A673 (cell line): ENCODE measurements around the gene OR2F2. TPM values are rescaled to one million over a fixed set of nuclear protein-coding genes. Genes with fewer than 3 reads are reported as not detected.

Experiments
- BruUV-seq: library from RNA; stranded (reverse); fragments of 400-500 nt; replicated peaks from 2 replicates; lab custom pipeline; 2021; lab: Mats Ljungman, UMichigan
- CTCF ChIA-PET: fragments of 300-600 bp; sonication (Branson Sonifier 250); formaldehyde crosslinking; loops from one replicate; lab custom pipeline; 2022; ENCODE audit warnings: antibody characterized with exemption; lab: Charles Lee
- POLR2A ChIA-PET: fragments of 300-600 bp; sonication (Branson Sonifier 250); formaldehyde crosslinking; loops from one replicate; lab custom pipeline; 2022; ENCODE audit warnings: antibody characterized with exemption; ENCODE audit not compliant: low non-redundant PET; lab: Charles Lee
- DNase-seq: peaks from one replicate; pipeline ENCODE4 v3.0.0-alpha.2; 2015; ENCODE audit warnings: low spot score
- H3K27ac ChIP-seq: fragments of 200-600 bp; sonication (generic); 2 replicates; pipeline ENCODE4 v1.5.1; 2016; ENCODE audit warnings: mixed run types, low read depth, mild to moderate bottlenecking, mixed read lengths, antibody characterized with exemption, low read length; ENCODE audit not compliant: poor library complexity, severe bottlenecking
- H3K27me3 ChIP-seq: fragments of 200-600 bp; sonication (generic); replicated peaks from 2 replicates; pipeline ENCODE4 v1.6.1; 2017; ENCODE audit warnings: mixed run types, low read depth, mild to moderate bottlenecking, mixed read lengths, antibody characterized with exemption, low read length; ENCODE audit not compliant: insufficient read depth, poor library complexity
- H3K36me3 ChIP-seq: fragments of 200-600 bp; sonication (generic); 2 replicates; pipeline ENCODE4 v1.6.1; 2016; ENCODE audit warnings: mixed run types, mild to moderate bottlenecking, mixed read lengths, antibody characterized with exemption, low read length; ENCODE audit not compliant: insufficient read depth, poor library complexity, severe bottlenecking
- H3K4me1 ChIP-seq: fragments of 200-600 bp; sonication (generic); 2 replicates; pipeline ENCODE4 v1.6.1; 2017; ENCODE audit warnings: mixed run types, mild to moderate bottlenecking, mixed read lengths, antibody characterized with exemption, low read length; ENCODE audit not compliant: insufficient read depth, poor library complexity, severe bottlenecking
- H3K4me3 ChIP-seq: fragments of 200-600 bp; sonication (generic); 2 replicates; pipeline ENCODE4 v1.5.1; 2016; ENCODE audit warnings: low read depth, mixed run types, mild to moderate bottlenecking, mixed read lengths, low read length; ENCODE audit not compliant: poor library complexity, severe bottlenecking
- H3K9me3 ChIP-seq: fragments of 200-600 bp; sonication (generic); 2 replicates; pipeline ENCODE4 v1.6.1; 2016; ENCODE audit warnings: mixed run types, low read depth, mild to moderate bottlenecking, mixed read lengths, antibody characterized with exemption, low read length; ENCODE audit not compliant: poor library complexity, severe bottlenecking
- CTCF ChIP-seq: fragments of 300-800, 200-600 bp; sonication (generic); conservative IDR thresholded peaks from 2 replicates; pipeline ENCODE4 v1.5.1; 2017; ENCODE audit warnings: low read depth, mild to moderate bottlenecking, antibody characterized with exemption, low read length, moderate library complexity, mixed read lengths
- EZH2 ChIP-seq: fragments of 200-600 bp; sonication (generic); IDR thresholded peaks from 2 replicates; pipeline ENCODE4 v1.6.1; 2017; ENCODE audit warnings: borderline replicate concordance, low read depth, mild to moderate bottlenecking, mixed read lengths, antibody characterized with exemption, low read length; ENCODE audit not compliant: poor library complexity, severe bottlenecking
- intact Hi-C: fragments of 100-400 bp; cut with micrococcal nuclease; formaldehyde crosslinking; loops from one replicate; pipeline ENCODE4 v1.10.0; 2022; ENCODE audit not compliant: unreplicated experiment
- total RNA-seq: library from RNA; stranded (reverse); gene quantifications from 2 replicates; pipeline ENCODE4 v1.2.3, GENCODE V29; 2021

The OR2F2 gene
- total RNA-seq, 1 experiment from 2014 or later: not detected

GRCh38 chr7:143924851-143925250, 10.2 kb upstream of the OR2F2 start:
- Histone ChIP-seq H3K36me3 (no peaks in the 10 kb centered on the region), H3K4me1 (no peaks in the 10 kb centered on the region), H3K27me3 (peaks cover 32% of the 10 kb centered on the region), H3K27ac (no peak overlapping the region), H3K4me3 (no peak overlapping the region), H3K9me3 (no peaks in the 10 kb centered on the region)
- no peak for TF ChIP-seq EZH2
- no peak for TF ChIP-seq CTCF
- peak; percentile 14 for DNase-seq
- ChIA-PET POLR2A (no interaction called here), CTCF (no interaction called here)
- intact Hi-C loops: no loop called here
- BruUV-seq: no TSS peak

GRCh38 chr7:143929224-143929920, 5.7 kb upstream of the OR2F2 start:
- POLR2A ChIA-PET: no interaction called here

GRCh38 chr7:143931739-143932138, 3.3 kb upstream of the OR2F2 start:
- ChIA-PET POLR2A (interaction anchor here (0.6 kb wide), 1 partner anchor 45 kb away, joined by 3 read pairs; no protein-coding TSS in a partner anchor), CTCF (no interaction called here)
- TF ChIP-seq CTCF (no peak), EZH2 (no peak)
- no peak for DNase-seq
- peaks cover 2% of the 10 kb centered on the region for H3K27me3 ChIP-seq
- H3K36me3 ChIP-seq: no peaks in the 10 kb centered on the region
- no peaks in the 10 kb centered on the region for H3K4me1 ChIP-seq
- no peak overlapping the region for H3K27ac ChIP-seq
- H3K4me3 ChIP-seq: no peak overlapping the region
- H3K9me3 ChIP-seq: no peaks in the 10 kb centered on the region
- intact Hi-C loops: no loop called here
- BruUV-seq: no TSS peak

More at GRCh38 chr7:143929224-143929920, 5.7 kb upstream of the OR2F2 start:
- H3K9me3 ChIP-seq: no peaks in the 10 kb centered on the region
- H3K27me3 ChIP-seq: peaks cover 2% of the 10 kb centered on the region
- H3K4me1 ChIP-seq: no peaks in the 10 kb centered on the region
- BruUV-seq: no TSS peak
- intact Hi-C loops: no loop called here
- DNase-seq: no peak
- no peaks in the 10 kb centered on the region for H3K36me3 ChIP-seq
- no peak overlapping the region for H3K27ac ChIP-seq
- no peak for TF ChIP-seq EZH2
- no peak for TF ChIP-seq CTCF
- CTCF ChIA-PET: no interaction called here
- H3K4me3 ChIP-seq: no peak overlapping the region
